ENCODE data around the gene MXRA8.

The MXRA8 gene

GRCh38 chr1:1365875-1366698 is 7.7 kb upstream of the MXRA8 start:
- no peak for DNase-seq

- no peak for DNase-seq
These were observed 5.9 kb upstream of the MXRA8 start for GRCh38 chr1:1364266-1364665.

GRCh38 chr1:1361982-1362423 is 3.6 kb upstream of the MXRA8 start:
- no peak for DNase-seq

GRCh38 chr1:1361233-1361981 is 3.1 kb upstream of the MXRA8 start:
- no peak for DNase-seq

- DNase-seq: no peak
These were observed 2.3 kb upstream of the MXRA8 start for GRCh38 chr1:1360506-1361169.

- no peak for DNase-seq
These were observed 1.5 kb upstream of the MXRA8 start for GRCh38 chr1:1359664-1360468.

- DNase-seq: no peak
These were observed 931 bp upstream of the MXRA8 start for GRCh38 chr1:1359308-1359663.

- DNase-seq: no peak
These were observed 403 bp downstream of the MXRA8 start for GRCh38 chr1:1357871-1358432.

- DNase-seq: no peak
These were observed 1.5 kb downstream of the MXRA8 start for GRCh38 chr1:1356796-1357401.

- no peak for DNase-seq
These were observed 2.1 kb downstream of the MXRA8 start for GRCh38 chr1:1356166-1356795.

GRCh38 chr1:1355416-1355815 is 2.9 kb downstream of the MXRA8 start:
- no peak for DNase-seq

GRCh38 chr1:1354271-1355247 is 3.8 kb downstream of the MXRA8 start:
- DNase-seq: no peak

- no peak for DNase-seq
These were observed 4.8 kb downstream of the MXRA8 start for GRCh38 chr1:1353389-1354151.

GRCh38 chr1:1352786-1353388 is 5.5 kb downstream of the MXRA8 start:
- no peak for DNase-seq

- no peak for DNase-seq
These were observed 6.6 kb downstream of the MXRA8 start for GRCh38 chr1:1351511-1352427.

- peak; percentile 55 for DNase-seq
These were observed 8.9 kb downstream of the MXRA8 start, which contains the start of gene DVL1 for GRCh38 chr1:1349256-1350012. Gene DVL1, minus strand, starts transcription at chr1:1349418. Its CDS starts 353 bp downstream, at chr1:1349065.

Data from stimulated activated naive CD4-positive, alpha-beta T cell treated with Interleukin-2 at 50 U/mL for 16 hours (primary cell).